Osteocyte (in vitro differentiated cells): ENCODE data around the gene ANTXR1. TPM values are rescaled to one million over a fixed set of nuclear protein-coding genes. Genes with fewer than 3 reads are reported as not detected.
A peak's percentile ranks its signal among the peaks of the same experiment; 100 is the strongest.

Experiments used
- DNase-seq: peaks from one replicate; pipeline ENCODE4 v3.0.0; 2021; ENCODE audit warnings: mixed read lengths; ENCODE audit not compliant: unreplicated experiment; ENCODE audit errors: extremely low spot score
- H3K27ac Mint-ChIP-seq: one replicate; pipeline ENCODE4 v1.8.0; 2021; ENCODE audit warnings: mild to moderate bottlenecking, mixed read lengths; ENCODE audit not compliant: unreplicated experiment
- H3K27me3 Mint-ChIP-seq: one replicate; pipeline ENCODE4 v1.8.0; 2021; ENCODE audit warnings: mixed read lengths; ENCODE audit not compliant: unreplicated experiment
- H3K36me3 Mint-ChIP-seq: one replicate; pipeline ENCODE4 v1.8.0; 2021; ENCODE audit warnings: mixed read lengths; ENCODE audit not compliant: unreplicated experiment
- H3K4me1 Mint-ChIP-seq: one replicate; pipeline ENCODE4 v1.8.0; 2021; ENCODE audit warnings: mixed read lengths; ENCODE audit not compliant: unreplicated experiment
- H3K4me3 Mint-ChIP-seq: one replicate; pipeline ENCODE4 v1.8.0; 2021; ENCODE audit warnings: mild to moderate bottlenecking, moderate library complexity, mixed read lengths; ENCODE audit not compliant: unreplicated experiment
- H3K9me3 Mint-ChIP-seq: one replicate; pipeline ENCODE4 v1.8.0; 2021; ENCODE audit warnings: mixed read lengths; ENCODE audit not compliant: unreplicated experiment
- CTCF ChIP-seq: fragments of 200-600 bp; sonication (generic); IDR thresholded peaks from 2 replicates; pipeline ENCODE4 v1.5.0; 2021; ENCODE audit warnings: antibody characterized with exemption, mild to moderate bottlenecking, moderate library complexity
- total RNA-seq: library from RNA; stranded (reverse); gene quantifications from 2 replicates; pipeline ENCODE4 v1.2.1, GENCODE V29; 2021

ANTXR1 gene
- total RNA-seq, 1 donor from 2014 or later: 144 TPM

GRCh38 chr2:69036926-69037325, 23.9 kb downstream of the ANTXR1 start:
- TF ChIP-seq CTCF: no peak
- no peaks in the 10 kb centered on the region for H3K27me3 Mint-ChIP-seq
- no peak overlapping the region for H3K4me3 Mint-ChIP-seq
- peaks cover 24% of the 10 kb centered on the region for H3K4me1 Mint-ChIP-seq
- H3K27ac Mint-ChIP-seq: no peak overlapping the region
- peaks cover 13% of the 10 kb centered on the region for H3K36me3 Mint-ChIP-seq
- no peak for DNase-seq
- no peaks in the 10 kb centered on the region for H3K9me3 Mint-ChIP-seq

- Mint-ChIP-seq H3K9me3 (no peaks in the 10 kb centered on the region), H3K4me1 (peaks cover 9% of the 10 kb centered on the region), H3K4me3 (no peak overlapping the region), H3K27ac (no peak overlapping the region), H3K27me3 (no peaks in the 10 kb centered on the region), H3K36me3 (peaks cover 44% of the 10 kb centered on the region)
- DNase-seq: no peak
- TF ChIP-seq CTCF: no peak
These were observed 28.2 kb downstream of the ANTXR1 start for GRCh38 chr2:69041214-69041613.

GRCh38 chr2:69043736-69044400, 30.9 kb downstream of the ANTXR1 start:
- Mint-ChIP-seq H3K4me1 (peaks cover 26% of the 10 kb centered on the region), H3K27me3 (no peaks in the 10 kb centered on the region), H3K9me3 (no peaks in the 10 kb centered on the region), H3K4me3 (no peak overlapping the region), H3K36me3 (peaks cover 47% of the 10 kb centered on the region), H3K27ac (no peak overlapping the region)
- TF ChIP-seq CTCF: no peak
- DNase-seq: no peak

GRCh38 chr2:69046221-69046662, 33.3 kb downstream of the ANTXR1 start:
- Mint-ChIP-seq H3K36me3 (peaks cover 39% of the 10 kb centered on the region), H3K27me3 (no peaks in the 10 kb centered on the region), H3K9me3 (no peaks in the 10 kb centered on the region), H3K4me3 (no peak overlapping the region), H3K4me1 (peaks cover 26% of the 10 kb centered on the region), H3K27ac (peak overlapping the region; percentile 53)
- TF ChIP-seq CTCF: no peak
- no peak for DNase-seq

- Mint-ChIP-seq H3K27ac (no peak overlapping the region), H3K36me3 (peaks cover 28% of the 10 kb centered on the region), H3K4me3 (no peak overlapping the region), H3K27me3 (no peaks in the 10 kb centered on the region), H3K4me1 (peaks cover 26% of the 10 kb centered on the region), H3K9me3 (no peaks in the 10 kb centered on the region)
- no peak for DNase-seq
- TF ChIP-seq CTCF: no peak
These were observed 34.7 kb downstream of the ANTXR1 start for GRCh38 chr2:69047625-69048145.
